ENCODE data around the gene PODNL1. TPM values are rescaled to one million over a fixed set of nuclear protein-coding genes. Genes with fewer than 3 reads are reported as not detected.

Gene PODNL1
- total and polyA plus RNA-seq, 2 of the 8 experiments (the other 6 are each of a cell fraction or from before 2014, with no cell fraction given) = 1.0 to 1.5 TPM

- TF ChIP-seq, protein P1, sequence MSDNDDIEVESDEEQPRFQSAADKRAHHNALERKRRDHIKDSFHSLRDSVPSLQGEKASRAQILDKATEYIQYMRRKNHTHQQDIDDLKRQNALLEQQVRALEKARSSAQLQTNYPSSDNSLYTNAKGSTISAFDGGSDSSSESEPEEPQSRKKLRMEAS (IDR thresholded peaks at IDR 0.05) = no peak
- TF ChIP-seq CBX8 (IDR thresholded peaks at IDR 0.05; ENCODE audit: borderline replicate concordance, low read depth, low read length) (no peak), SIX5 (IDR thresholded peaks at IDR 0.05; ENCODE audit: low read depth, low read length) (no peak), RAD21 (IDR thresholded peaks at IDR 0.05 in 1 of 2, conservative IDR thresholded peaks at IDR 0.05 in 1 of 2; ENCODE audit: low read depth in 2 of 2, low read length in 2 of 2) (no peak)
Measured at GRCh38 chr19:13930402-13930801, 7.8 kb downstream of the PODNL1 start (continued).

All from H1 (cell line).